ENCODE results near the gene FGF1. TPM values are rescaled to one million over a fixed set of nuclear protein-coding genes. Genes with fewer than 3 reads are reported as not detected.

FGF1 gene
- total RNA-seq, 1 experiment from 2014 or later = 3.2 TPM

DNA sequence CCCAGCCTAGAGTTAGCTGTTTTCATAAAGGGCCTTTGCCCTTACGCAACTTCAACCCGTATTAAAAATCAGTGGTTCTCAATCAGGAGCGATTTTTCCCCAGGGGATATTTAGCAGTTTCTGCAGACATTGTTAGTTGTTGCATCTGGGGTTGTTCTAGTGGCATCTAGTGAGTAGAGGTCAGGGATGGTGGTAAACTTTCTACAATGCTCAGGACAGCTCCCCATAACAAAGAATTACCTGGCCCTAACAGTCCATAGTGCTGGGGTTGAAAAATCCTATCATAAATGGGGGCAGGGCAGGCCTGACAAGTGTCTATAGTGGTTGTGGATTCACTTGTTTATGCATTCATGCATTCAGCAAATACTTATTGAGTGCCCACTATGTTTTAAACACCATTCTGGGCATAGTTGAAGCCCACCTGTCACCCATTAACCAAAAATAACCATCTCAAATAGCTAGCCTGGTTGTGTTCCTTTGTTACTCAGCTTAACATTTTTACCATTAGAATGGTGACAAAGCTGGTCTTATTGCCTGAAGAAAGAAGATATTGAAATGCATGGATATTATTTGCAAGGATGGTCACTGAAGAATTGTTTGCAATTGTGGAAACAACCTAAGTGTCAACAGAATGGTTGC is 15.9 kb upstream of the FGF1 start:
- TF ChIP-seq, protein P1, sequence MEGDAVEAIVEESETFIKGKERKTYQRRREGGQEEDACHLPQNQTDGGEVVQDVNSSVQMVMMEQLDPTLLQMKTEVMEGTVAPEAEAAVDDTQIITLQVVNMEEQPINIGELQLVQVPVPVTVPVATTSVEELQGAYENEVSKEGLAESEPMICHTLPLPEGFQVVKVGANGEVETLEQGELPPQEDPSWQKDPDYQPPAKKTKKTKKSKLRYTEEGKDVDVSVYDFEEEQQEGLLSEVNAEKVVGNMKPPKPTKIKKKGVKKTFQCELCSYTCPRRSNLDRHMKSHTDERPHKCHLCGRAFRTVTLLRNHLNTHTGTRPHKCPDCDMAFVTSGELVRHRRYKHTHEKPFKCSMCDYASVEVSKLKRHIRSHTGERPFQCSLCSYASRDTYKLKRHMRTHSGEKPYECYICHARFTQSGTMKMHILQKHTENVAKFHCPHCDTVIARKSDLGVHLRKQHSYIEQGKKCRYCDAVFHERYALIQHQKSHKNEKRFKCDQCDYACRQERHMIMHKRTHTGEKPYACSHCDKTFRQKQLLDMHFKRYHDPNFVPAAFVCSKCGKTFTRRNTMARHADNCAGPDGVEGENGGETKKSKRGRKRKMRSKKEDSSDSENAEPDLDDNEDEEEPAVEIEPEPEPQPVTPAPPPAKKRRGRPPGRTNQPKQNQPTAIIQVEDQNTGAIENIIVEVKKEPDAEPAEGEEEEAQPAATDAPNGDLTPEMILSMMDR (conservative IDR thresholded peaks at IDR 0.05) = no peak
- peak overlapping the region; percentile 89 to 98 (median 96) for H3K27ac Mint-ChIP-seq
- H3K4ac ChIP-seq (ENCODE audit: low read depth, low read length) = no peak overlapping the region

More for the DNA sequence above, 15.9 kb upstream of the FGF1 start:
- Histone ChIP-seq H3K79me2 (ENCODE audit: insufficient read depth, low read length) (peaks cover 7% of the 10 kb centered on the region; the same call in 1 of the 2 replicates), H3K4me2 (ENCODE audit: insufficient read depth, insufficient read length, low read length) (peak overlapping the region; percentile 75), H3K27ac (ENCODE audit: insufficient read length, low read depth, low read length) (peak overlapping the region; percentile 98), H3K9me3 (ENCODE audit: control insufficient read depth, low read depth, low read length) (no peaks in the 10 kb centered on the region), H2BK15ac (ENCODE audit: low read depth, low read length) (no peak overlapping the region), H3K9ac (ENCODE audit: extremely low read depth, insufficient read length, low read length) (no peak overlapping the region), H2AK5ac (ENCODE audit: insufficient read length, low read length) (no peak overlapping the region), H2BK20ac (ENCODE audit: low read depth, low read length, poor library complexity, severe bottlenecking) (no peak overlapping the region), H3K27me3 (ENCODE audit: insufficient read depth, low read length) (no peaks in the 10 kb centered on the region), H3K23ac (ENCODE audit: insufficient read length, low read depth, low read length) (no peak overlapping the region), H4K20me1 (ENCODE audit: control insufficient read depth, insufficient read depth, insufficient read length) (no peaks in the 10 kb centered on the region), H3K23me2 (ENCODE audit: insufficient read length, low read depth, low read length, poor library complexity, severe bottlenecking) (no peaks in the 10 kb centered on the region), H3K56ac (ENCODE audit: insufficient read length, low read depth, low read length) (no peak overlapping the region), H4K5ac (ENCODE audit: insufficient read length, low read depth, low read length) (no peak overlapping the region), H2BK120ac (ENCODE audit: low read depth, low read length, poor library complexity, severe bottlenecking) (no peak overlapping the region), H3K18ac (ENCODE audit: insufficient read length, low read depth, low read length) (no peak overlapping the region), H4K8ac (replicated peaks; ENCODE audit: insufficient read length, low read depth, low read length) (no peak overlapping the region), H3K14ac (ENCODE audit: insufficient read depth, low read length) (no peak overlapping the region), H3T11ph (ENCODE audit: low read length) (no peak overlapping the region), H4K91ac (ENCODE audit: insufficient read length, low read depth, low read length) (no peak overlapping the region), H3K79me1 (ENCODE audit: insufficient read depth, low read depth, low read length, poor library complexity, severe bottlenecking) (no peaks in the 10 kb centered on the region), H2BK5ac (ENCODE audit: insufficient read length, low read length) (no peak overlapping the region), H2BK12ac (ENCODE audit: insufficient read length, low read depth, low read length) (no peak overlapping the region), H2AFZ (ENCODE audit: low read length) (no peak overlapping the region), H3K4me1 (ENCODE audit: insufficient read depth, low read length) (peaks cover 13% of the 10 kb centered on the region; the same call in 1 of the 2 replicates)
- peaks cover 61 to 63% of the 10 kb centered on the region in 2 experiments for H3K4me1 Mint-ChIP-seq
- peaks cover 19 to 26% (median 23%) of the 10 kb centered on the region in 3 experiments for H3K36me3 Mint-ChIP-seq (ENCODE audit: insufficient read depth in 1 of 3, low read depth in 3 of 3)
- peaks cover 17 to 19% of the 10 kb centered on the region in 2 experiments for H3K9me3 Mint-ChIP-seq
- WGBS (ENCODE audit: extremely low coverage, insufficient read length, low lambda C conversion rate) = no CpG with 5 or more reads among the region's 3 CpGs
- no peaks in the 10 kb centered on the region for H3K27me3 Mint-ChIP-seq (ENCODE audit: low read depth)
- H3K4me3 Mint-ChIP-seq = peak overlapping the region; percentile 19 to 33; a peak in 2 of 5 replicates
- no peak for DNase-seq
